ENCODE data around the gene PSMB7.
"Not testable (repeated sequence)": the region's sequence is repeated elsewhere in the genome, so short reads cannot be mapped to it uniquely, and the experiment has no call there.

PSMB7 gene

DNA sequence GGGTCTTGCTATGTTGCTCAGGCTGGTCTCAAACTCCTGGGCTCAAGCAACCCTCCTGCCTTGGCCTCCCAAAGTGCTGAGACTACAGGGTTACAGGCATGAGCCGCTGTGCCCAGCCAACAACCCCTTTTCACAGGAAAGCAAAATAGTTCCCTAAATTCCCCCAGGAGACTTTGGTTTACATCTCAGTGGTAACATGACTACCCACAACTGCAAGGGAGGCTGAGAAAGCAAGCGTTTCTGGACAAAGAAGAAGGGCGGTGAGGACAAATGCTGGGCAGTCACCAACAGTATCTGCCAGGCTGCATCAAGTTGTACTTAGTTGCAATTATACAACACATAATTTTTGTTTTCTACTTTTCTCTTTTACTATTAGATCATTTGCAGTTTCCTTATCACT lies 27.6 kb upstream of the PSMB7 start:
- no peak for DNase-seq (ENCODE audit: low spot score)

DNA sequence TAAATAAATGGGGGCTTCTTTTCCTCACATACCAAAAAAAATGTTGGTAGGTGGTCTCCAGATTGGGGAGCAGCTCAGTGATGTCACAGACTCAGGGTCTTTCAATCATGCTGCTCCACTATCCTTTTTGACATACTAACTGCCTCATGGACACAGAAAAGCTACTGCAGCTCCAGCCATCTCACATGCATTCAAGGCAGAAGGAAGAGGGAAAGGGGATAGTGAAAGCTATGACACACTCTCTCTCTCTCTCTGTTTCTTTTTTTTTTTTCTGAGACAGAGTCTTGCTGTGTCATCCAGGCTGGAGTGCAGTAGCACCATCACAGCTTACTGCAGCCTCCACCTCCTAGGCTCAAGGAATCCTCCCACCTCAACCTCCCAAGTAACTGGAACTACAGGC lies 27.1 kb upstream of the PSMB7 start:
- no peak for DNase-seq (ENCODE audit: low spot score)

DNA sequence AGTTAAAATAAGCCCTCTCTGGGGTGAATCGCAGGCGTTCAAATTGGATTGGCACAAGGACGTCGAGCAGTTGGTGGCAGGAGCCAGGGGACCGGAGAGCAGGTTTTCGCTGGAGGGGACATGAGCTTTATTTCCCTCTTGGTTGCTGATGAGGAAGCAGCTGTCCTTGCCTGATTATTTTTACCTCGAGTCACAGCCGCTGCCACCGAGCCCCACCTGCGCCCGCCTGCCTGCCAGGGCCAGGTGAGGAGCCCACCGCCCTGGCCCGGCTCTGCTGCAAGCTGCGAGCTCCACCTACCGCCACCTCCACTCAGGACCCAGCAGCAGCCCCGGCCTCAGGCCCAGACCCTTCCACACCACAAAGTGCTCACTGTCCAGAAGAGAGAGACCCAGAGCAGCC lies 26.0 kb upstream of the PSMB7 start:
- DNase-seq (ENCODE audit: low spot score), result no peak

DNA sequence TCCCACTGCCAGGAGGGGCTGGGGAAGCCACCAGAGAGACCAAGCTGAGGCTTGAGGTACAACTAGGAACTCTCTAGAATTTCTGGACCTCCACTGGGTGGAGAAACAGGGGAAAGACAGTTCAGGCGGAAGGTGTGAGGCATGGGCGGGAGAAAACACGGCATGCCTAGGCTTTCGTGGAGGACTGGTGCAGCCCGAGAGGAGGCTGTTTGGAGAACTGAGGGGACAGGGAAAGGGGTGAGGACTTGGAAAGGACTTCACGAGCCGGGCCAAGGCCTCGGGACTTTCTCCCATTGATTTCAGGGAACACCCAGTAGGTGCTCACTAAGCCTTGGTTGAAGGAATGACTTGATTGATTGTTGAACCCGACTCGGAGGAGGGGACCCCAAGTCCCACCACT lies 25.5 kb upstream of the PSMB7 start:
- no peak for DNase-seq (ENCODE audit: low spot score)

DNA sequence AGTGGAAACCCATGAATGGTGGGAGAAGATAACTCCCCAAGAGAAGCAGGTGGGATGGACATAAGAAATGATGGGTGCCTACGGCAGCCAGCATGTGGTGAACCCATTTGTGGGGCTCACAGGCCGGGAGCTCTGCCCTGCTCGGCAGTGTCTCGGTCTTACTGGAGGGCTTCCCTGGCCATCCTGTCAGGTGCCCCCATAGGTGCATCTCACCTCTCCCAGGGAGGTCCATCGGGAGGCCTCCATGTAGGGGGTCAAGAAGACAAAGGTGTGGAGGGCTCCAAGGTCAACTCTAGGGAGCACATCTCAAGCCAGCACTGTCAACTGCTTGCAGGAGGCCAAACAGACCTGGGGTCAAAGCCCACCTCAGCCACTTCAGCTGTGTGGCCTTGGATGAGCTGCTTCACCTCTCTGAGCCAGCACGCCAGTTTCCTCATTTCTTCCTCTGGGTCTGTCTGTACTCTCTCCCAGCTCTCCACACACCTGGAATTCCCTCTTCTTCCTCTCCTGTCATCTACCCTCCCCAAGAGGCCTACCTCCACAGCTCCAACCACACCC lies 24.5 kb upstream of the PSMB7 start:
- DNase-seq (ENCODE audit: low spot score), result no peak

DNA sequence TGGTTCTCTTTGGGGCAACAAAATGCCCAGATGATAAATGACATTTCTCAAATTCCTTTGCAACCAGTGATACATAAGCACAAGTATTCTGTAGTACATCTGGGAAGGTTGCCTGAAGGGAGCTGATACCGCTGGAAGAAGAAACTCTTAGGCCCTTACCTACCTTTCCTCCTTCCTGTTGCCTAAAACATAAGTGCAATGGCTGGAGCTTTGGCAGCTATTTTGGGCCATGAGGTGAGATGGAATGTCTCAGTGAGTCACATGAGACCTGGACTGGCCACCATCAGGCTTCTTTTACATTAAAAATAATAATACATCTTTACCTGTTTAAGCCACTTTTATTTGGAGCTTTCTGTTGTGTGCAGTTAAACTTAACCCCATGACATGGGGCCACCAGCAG lies 23.8 kb upstream of the PSMB7 start:
- no peak for DNase-seq (ENCODE audit: low spot score)

DNA sequence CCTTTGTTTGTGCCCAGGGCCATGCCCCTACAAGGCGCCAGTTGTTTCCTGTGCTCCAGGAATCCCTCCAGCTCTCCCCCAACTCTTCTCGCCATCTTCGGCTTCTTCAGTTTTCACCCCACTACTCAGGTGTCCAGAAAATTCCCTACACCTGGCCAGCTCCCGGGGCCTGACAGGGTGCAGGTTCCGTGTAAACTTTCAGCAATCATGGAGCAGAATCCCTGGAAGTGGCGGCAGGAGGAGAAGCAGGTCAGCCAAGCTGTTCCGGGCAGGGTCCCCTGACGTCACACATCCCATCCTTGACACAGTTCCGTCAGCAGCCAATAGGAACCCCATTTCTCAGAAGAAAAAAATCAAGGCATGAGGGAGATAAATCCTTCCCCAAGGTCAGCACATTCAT lies 22.8 kb upstream of the PSMB7 start:
- no peak for DNase-seq (ENCODE audit: low spot score)

DNA sequence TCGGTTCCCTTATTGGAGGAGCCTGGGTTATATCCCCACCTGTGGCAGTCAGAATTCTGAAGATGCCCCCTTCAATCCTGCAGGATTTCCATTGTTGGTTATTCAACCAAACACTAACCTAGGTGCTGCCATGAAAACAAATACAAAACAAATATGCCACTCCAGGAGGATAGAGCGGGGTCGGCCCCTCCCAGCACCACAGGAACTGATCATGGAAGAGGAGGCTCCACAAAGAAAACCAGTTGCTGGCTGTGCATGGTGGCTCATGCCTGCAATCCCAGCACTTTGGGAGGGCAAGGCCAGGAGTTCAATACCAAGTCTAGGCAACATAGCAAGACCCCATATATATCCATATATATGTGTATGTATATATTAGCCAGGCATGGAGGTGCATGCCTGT lies 21.8 kb upstream of the PSMB7 start:
- no peak for DNase-seq (ENCODE audit: low spot score)

DNA sequence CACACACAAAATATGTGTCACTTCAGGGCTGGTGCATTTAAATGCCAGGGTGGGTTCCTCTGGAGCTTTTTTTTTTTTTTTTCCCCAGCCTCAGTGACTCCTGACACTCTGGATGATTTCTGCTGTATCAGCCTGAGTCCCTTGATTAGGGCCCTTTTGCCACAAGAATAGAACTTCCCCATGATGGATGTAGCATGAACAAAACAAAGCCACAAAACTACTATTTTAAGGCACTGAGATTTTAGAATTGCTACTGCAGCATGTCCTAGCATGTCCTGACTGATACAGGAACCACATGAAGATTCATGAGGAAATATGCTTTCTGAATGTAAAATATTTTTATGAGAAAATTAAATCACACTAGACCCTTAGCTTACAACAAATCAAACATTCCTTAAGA lies 21.1 kb upstream of the PSMB7 start:
- no peak for DNase-seq (ENCODE audit: low spot score)

DNA sequence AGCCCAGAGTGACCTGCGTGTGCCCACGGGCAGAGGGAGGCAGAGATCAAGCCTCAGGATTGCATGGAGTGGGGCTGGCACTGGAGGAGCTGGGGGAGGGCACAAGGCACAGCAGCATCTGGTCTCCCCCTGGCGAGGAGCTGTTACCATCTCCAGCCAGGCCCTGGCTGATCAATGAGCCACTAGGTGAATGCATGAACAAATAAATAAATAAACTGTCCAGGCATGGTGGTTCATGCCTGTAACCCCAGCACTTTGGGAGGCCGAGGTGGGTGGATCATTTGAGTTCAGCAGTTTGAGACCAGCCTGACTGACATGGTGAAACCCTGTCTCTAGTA lies 14.3 kb upstream of the PSMB7 start:
- DNase-seq (ENCODE audit: low spot score), result no peak

DNA sequence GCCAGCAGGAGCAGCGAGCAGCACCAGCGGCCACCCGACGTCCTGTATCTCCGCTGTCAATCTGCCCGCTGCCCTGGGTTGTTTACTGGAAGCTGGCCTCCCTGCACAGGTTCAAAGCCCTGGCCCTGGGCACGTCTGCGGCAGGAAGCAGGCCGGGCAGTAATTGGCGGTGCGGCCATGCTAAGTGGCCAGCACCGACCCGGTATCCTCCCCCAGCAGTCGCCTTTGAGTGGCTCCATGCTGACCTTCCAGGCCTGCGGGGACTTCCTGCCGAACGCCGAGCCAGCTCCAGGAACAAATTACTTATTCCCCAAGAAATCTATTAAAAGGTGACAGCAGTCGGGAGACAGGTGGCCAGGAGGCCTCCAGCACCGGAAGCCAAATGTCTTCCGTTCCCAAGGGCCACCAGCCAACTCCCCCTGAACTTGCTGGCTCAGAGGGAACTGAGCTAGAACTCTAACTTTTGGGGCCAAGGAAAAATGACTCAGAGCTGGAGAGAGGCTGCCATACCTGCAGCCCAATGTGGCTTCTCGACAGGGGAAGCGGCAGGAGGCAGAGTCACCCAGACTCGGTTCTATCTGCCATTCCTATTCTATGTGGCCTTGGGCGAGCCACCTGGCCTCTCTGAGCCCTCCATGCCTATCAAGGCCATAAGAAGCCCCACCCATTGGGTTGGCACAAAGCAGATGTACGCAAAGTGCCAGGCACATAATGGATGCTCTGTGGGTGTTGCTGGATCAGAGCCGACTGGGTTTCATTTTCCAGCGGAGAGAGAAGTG lies 13.7 kb upstream of the PSMB7 start:
- DNase-seq (ENCODE audit: low spot score), result no peak

DNA sequence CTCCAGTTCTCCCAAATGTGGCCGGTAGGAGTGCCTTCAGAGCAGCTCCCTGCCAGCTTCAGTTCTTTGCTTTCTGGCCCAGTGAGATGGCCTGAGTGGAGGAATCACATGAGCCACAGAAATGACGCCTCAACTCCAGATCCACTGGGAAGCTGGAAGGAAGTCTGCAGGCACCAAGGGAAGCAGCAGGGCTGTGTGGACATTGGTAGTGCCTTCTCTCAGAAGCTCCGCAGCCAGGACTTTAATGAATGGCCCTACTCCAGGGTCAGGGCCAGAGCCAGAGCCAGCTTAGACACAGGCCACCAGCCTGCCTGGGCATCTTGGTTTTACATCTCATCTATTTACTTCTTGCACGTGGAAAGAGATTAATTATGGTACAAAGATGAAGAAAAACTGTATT lies 12.0 kb upstream of the PSMB7 start:
- no peak for DNase-seq (ENCODE audit: low spot score)

DNA sequence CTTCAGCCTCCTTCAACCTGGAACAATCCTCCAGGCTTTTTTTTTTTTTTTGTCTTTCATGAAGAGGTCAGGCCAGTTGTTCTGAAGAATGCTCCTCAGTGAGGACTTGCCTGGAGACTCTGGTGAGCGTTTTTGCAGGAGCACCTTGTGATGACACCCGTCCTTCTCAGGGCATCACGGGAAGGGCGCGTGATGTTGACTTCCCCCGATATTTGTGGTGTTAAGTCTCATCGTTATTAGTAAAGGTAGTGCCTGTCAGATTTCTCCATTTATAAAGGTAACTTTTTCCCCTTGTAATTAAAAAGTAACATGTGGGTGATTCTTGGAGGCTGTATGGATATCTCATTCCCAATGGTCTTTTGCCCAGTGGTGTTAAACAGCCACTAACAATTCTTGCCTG lies 11.1 kb upstream of the PSMB7 start:
- no peak for DNase-seq (ENCODE audit: low spot score)

DNA sequence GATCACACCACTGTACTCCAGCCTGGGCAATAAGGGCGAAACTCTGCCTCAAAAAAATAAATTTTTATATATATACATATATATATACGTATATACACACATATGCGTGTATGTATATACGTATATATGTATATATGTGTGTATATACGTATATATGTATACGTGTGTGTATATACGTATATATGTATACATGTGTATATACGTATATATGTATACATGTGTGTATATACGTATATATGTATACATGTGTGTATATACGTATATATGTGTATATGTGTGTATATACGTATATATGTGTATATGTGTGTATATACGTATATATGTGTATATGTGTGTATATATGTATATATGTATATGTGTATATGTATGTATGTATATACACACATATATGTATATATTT lies 10.5 kb upstream of the PSMB7 start:
- not testable (repeated sequence) for DNase-seq (ENCODE audit: low spot score)

DNA sequence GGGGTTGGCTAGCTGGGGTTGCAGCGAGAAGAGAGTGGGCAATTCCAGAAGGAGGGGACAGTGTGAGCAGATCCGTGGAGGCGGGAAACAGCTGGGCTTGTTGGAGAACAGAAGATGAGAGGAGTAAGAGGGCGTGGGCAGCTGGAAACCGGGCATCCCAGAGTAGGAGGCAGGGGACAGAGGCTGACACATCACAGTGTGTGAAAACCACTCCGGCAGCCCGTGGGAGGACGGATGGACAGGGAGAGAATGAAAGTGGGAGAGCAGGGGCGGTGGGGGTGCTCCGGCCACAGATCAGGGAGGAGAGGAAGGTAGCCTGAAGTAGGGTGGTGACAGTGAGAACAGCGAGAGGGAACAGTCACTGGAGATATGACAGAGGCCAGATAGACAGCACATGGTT lies 8.3 kb upstream of the PSMB7 start:
- no peak for DNase-seq (ENCODE audit: low spot score)

DNA sequence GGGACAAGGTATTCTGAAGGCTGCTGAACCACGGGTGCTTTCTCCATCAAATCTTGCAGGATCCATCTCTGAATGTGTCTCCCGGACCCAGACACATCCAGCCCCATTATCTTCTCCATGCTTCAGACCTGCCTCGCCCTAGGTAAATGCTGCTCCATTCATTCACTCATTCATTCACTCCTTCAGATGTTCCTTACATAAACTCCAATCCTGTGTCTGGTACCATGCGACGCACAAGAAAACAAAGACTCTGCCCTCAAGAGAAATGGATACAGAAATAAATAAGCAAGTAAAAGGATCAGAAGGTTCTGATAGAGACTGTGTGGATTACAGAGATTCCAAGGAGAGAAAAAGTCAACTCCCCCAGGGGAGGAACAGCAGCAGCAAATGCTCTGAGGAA lies 7.9 kb upstream of the PSMB7 start:
- no peak for DNase-seq (ENCODE audit: low spot score)

DNA sequence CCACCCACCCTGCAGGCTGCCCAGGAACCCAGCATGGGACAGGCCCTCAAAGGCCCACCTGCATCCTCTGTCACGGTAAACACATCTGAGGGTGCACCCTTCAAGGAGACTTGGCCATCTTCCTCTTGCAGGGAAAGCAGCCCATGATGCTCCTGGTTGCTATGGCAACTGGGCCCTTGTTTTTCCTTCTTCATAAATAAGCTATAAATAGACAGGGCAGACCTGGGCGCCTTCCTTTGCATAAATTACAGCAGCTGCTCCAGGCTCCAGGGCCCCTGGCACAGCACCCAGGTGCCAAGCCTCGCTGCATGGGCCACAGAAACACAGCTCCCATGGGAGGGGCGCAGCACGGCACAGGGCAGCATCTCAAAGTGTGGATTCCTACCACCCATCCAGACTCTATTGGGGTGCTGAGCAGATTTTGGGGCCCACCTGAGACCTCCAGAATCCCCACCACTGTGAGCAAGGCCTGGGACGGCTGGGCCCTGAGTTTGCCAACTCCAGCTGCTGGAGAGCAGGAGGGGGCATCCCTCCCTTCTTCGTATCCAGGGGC lies 5.8 kb upstream of the PSMB7 start:
- no peak for DNase-seq (ENCODE audit: low spot score)

DNA sequence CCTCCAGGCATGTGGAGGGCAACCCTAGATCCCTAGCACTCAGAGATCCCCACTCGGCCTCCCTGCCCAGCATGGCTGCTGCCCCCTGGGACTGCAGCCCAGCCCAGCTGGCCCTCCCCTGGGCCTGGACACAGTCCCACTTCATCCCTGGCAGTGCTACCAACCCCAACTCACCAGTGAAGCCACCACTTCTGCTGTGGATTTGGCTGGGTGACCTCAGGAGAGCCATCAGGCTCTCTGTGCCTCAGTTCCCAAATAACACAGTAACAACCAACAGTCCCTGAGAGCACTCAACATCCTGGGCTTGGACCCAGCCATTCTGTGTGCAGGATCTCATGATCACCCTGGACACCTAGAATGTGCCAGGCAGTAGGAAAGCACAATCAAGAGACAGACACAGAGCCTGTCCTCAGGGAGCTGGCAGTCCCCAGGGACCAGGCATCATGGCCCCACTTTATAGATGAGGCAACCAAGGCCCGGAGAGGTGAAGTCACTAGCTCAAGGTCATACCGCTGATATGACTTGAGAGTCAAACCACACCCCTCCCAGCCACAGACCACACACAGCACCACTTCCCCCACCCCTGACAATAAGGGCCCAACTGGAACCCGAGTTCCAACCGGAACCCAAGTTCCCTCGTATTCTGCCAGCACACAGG lies 4.7 kb upstream of the PSMB7 start:
- DNase-seq (ENCODE audit: low spot score), result no peak

DNA sequence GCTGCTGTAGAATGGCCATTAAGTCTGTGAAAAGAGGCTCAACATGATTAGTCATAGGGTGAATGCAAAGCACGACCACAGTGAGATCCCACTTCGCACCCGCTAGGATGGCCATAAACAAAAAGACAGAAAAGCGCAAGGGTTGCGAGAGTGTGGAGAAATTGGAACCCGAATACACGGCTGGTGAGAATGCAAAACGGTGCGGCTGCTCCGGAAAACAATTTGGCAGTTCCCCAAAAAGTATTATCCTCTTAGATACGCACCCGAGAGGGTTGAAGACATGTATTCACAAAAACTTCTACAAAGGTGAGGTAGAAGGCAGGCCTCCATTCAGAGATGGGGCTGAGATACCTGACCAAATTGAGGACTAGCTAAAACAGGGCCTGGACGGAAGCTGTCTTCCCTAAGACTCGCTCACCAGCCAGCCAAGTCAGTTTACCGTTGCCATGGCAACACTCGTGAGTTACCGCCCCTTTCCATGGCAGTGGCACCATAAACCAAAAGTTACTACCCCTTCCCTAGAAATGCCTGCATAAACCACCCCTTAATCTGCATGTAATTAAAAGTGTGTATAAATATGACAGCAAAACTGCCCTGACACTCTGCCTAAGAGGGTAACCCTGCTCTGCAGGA lies 726 bp upstream of the PSMB7 start:
- no peak for DNase-seq (ENCODE audit: low spot score)

DNA sequence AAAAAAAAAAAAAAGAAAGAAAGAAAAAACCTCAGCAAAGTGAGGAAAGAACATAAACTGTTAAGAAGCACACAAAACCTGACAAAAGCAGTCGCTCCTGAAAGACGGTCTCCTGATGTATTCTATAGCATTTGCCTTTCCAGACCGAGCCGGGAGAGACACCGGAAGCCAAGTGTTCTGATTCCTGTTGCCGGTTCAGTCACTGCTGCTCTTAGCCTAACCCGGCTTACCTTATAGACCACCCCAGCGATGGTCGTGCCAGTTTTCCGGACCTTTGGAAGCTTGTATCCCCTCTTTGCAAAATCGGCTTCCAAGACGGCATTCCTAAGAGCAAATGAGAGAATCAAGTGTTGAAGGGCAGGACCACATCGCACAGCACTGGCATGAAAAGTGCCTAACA lies 630 bp downstream of the PSMB7 start:
- no peak for DNase-seq (ENCODE audit: low spot score)

DNA sequence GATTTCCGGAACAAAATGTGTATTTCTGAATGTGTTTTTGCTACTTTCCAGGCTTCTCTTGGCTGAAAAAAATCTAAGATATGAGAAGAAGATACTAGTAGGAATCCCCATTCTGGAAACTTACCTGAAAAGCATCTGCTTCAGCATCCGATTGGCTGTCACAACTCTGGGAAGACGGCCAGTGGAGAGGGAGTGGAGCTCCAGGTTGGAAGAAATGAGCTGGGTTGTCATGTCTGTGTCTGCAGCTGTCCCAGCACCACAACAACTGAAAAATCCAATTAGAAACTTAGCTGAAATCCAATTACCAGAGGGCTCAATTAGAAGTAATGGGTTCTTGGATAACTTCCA lies 3.0 kb downstream of the PSMB7 start:
- no peak for DNase-seq (ENCODE audit: low spot score)

DNA sequence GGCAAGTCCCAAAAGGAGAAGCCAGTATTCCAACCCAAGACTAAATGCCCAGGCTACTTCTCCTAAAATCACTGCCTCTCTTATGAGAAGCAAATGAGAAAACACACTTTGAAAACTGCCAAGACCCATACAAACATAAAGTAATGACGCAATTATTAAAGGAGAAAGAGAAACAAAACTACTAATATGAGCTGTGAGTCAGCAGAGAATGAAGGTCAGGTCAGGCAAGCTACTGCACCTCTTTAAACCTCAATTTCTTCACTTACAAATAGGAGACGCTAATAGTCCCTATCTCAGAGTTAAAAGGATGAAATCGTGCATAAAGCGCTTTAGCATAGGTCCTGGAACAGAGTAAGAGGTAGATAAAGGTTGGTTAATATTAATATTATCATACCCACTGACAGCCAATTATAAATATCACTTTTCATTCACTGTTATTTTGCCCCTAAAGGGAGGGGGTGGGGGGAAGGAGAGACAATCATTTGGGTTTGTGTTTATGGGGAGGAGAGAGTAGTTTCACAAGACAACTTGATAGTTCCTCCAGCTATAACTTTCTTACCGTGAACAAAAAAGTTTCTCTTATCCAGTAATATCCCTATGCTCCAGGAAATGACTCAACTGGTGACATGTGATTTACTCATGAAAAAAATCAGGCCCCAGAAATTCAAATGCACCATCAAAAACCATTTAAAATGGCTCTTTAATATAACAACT lies 3.6 kb downstream of the PSMB7 start:
- DNase-seq (ENCODE audit: low spot score), result no peak
